ENCODE data around the gene ZDHHC1. TPM values are rescaled to one million over a fixed set of nuclear protein-coding genes. Genes with fewer than 3 reads are reported as not detected.

ZDHHC1 gene
- polyA plus RNA-seq, 1 of the 3 experiments (the other 2 are of a cell fraction) = 15.8 TPM

- Histone ChIP-seq H3F3A (replicated peaks; ENCODE audit: insufficient read depth) (peaks cover 5% of the 10 kb centered on the region), H3K27ac (ENCODE audit: low read depth in 2 of 2, low read length in 1 of 2) (peak overlapping the region in 1 of 2 experiments; percentile 29; a peak in 1 of 4 replicates), H3K4me3 (ENCODE audit: low read depth in 2 of 2, low read length in 1 of 2) (no peak overlapping the region), H3K9me2 (no peaks in the 10 kb centered on the region), H3K27me3 (ENCODE audit: insufficient read depth) (no peaks in the 10 kb centered on the region), H3K36me3 (replicated peaks in 1 of 2; ENCODE audit: control insufficient read depth in 1 of 2, insufficient read depth in 2 of 2, low read length in 1 of 2) (no peaks in the 10 kb centered on the region), H3K4me1 (ENCODE audit: control insufficient read depth in 1 of 2, insufficient read depth in 2 of 2, low read depth in 1 of 2, low read length in 1 of 2) (peaks cover 10 to 48% of the 10 kb centered on the region in 2 experiments; a peak in 2 of 4 replicates), H3K9me3 (no peaks in the 10 kb centered on the region), H3K9ac (no peak overlapping the region), H2AFZ (ENCODE audit: low read depth) (no peak overlapping the region), H3K4me2 (no peak overlapping the region), H3K79me2 (ENCODE audit: insufficient read depth) (no peaks in the 10 kb centered on the region), H4K20me1 (ENCODE audit: insufficient read depth) (no peaks in the 10 kb centered on the region)
- DNase-seq = no peak
- TF ChIP-seq CHD2 (IDR thresholded peaks at IDR 0.05; ENCODE audit: low read length, partially characterized antibody) = no peak
- no peak for TF ChIP-seq RFX5 (IDR thresholded peaks at IDR 0.05; ENCODE audit: low read length)
- TF ChIP-seq GATA2 (CRISPR knock-in tag; IDR thresholded peaks at IDR 0.05) = no peak
- no peak for TF ChIP-seq REST (IDR thresholded peaks at IDR 0.05; ENCODE audit: low read depth, low read length)
- TF ChIP-seq JUND (IDR thresholded peaks at IDR 0.05) = no peak
- TF ChIP-seq FOXJ3 (CRISPR knock-in tag; IDR thresholded peaks at IDR 0.05) = no peak
- no peak for TF ChIP-seq TEAD4 (IDR thresholded peaks at IDR 0.05; ENCODE audit: borderline replicate concordance, insufficient read depth)
- TF ChIP-seq YY1 (IDR thresholded peaks at IDR 0.05; ENCODE audit: low read depth) = no peak
- TF ChIP-seq SIN3A (IDR thresholded peaks at IDR 0.05; ENCODE audit: borderline replicate concordance, low read depth, low read length) = no peak
- no peak for TF ChIP-seq RAD21 (IDR thresholded peaks at IDR 0.05; ENCODE audit: low read length)
- TF ChIP-seq EZH2phosphoT487 (IDR thresholded peaks at IDR 0.05; ENCODE audit: borderline replicate concordance, low read depth) = no peak
- no peak for TF ChIP-seq PBX3 (IDR thresholded peaks at IDR 0.05)
- TF ChIP-seq FOSL2 (IDR thresholded peaks at IDR 0.05; ENCODE audit: borderline replicate concordance, low read depth) = no peak
- POLR2A ChIA-PET = interaction anchor here (0.6 kb wide), 1 partner anchor 298 kb away, joined by 5 read pairs; no protein-coding TSS in a partner anchor
- 96% methylated on average over 7 of the region's 11 CpGs for WGBS (ENCODE audit: low lambda C conversion rate)
- CTCF ChIA-PET = interaction anchor here (0.9 to 2.4 kb wide), 7 partner anchors 18 to 130 kb away, joined by 3 to 12 read pairs (median 3); partner anchors contain the start of genes ATP6V0D1, KCTD19 and LRRC36
Measured at GRCh38 chr16:67390816-67391423, 25.4 kb downstream of the ZDHHC1 start.
